ENCODE results near the gene ITPKC.
"Not testable (repeated sequence)": the region's sequence is repeated elsewhere in the genome, so short reads cannot be mapped to it uniquely, and the experiment has no call there.

ITPKC gene

DNA sequence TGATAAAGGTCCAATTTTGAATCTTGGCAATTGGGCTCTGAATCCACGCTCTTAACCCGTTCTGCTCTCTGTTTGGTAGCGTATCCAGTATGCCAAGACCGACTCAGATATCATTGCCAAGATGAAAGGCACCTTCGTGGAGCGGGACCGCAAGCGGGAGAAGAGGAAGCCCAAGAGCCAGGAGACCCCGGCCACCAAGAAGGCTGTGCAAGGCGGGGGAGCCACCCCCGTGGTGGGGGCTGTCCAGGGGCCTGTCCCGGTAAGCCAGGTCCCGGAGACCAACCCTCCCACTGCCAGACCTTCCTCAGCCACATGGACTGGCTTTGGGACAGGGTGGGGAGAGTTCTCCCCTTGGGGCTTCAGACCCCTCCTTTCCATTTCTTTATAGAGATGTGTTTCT lies 42.4 kb downstream of the ITPKC start:
- in situ Hi-C loops (cut with MboI; ENCODE audit: low sequenced_read_pairs), result no loop called here

DNA sequence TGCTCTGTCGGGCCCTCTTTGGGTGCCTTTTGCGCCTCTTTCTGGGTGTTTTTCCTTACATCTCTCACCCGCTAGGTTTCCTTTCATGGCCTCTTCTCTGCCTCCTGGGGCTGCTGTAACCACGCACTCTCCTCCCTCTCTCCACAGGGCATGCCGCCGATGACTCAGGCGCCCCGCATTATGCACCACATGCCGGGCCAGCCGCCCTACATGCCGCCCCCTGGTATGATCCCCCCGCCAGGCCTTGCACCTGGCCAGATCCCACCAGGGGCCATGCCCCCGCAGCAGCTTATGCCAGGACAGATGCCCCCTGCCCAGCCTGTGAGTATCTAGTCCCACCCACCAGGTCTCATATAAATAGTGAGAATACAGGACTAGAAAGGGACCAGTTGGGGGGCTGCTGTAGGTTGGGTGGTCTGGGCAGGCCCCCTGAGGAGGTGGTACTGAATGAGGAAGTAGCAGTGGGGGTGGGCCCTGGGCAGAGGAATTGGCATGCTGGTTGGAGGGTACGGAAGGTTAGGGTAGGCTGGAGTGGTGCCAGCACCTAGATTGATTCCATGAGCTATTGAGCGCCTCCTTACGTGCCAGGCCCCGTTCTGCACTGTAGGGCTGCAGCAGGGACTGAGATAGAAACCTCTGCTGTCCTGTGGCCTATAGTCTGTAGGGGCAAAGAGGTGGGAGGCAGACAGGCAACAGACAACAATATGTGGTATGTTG lies 46.0 kb downstream of the ITPKC start:
- in situ Hi-C loops (cut with MboI; ENCODE audit: low sequenced_read_pairs), result no loop called here

- in situ Hi-C loops (cut with MboI; ENCODE audit: low sequenced_read_pairs), result no loop called here
Observed at GRCh38 chr19:40763526-40763925, 46.6 kb downstream of the ITPKC start.

DNA sequence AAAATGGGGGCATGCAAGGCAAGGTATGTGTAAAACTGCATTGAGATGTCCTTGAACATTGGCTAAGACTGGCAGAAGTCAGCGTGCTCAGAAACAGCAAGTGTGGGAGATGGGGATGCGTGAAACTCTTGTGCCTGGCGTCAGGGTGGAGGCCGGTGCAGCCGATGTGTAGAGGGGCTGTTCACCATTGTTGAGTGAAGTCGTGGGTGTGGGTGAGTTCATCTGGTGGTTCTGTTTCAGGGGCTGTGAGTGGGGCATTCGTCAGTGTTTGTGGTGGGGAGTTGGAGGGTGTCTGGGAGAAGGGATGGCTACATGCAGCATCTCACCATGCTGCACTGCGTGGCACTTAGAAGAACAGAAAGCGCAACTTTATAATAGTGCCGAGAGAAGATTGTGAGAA lies 47.1 kb downstream of the ITPKC start:
- in situ Hi-C loops (cut with MboI; ENCODE audit: low sequenced_read_pairs), result no loop called here

- in situ Hi-C loops (cut with MboI; ENCODE audit: low sequenced_read_pairs), result not testable (repeated sequence)
Observed at GRCh38 chr19:40766385-40766784, 49.5 kb downstream of the ITPKC start.

GRCh38 chr19:40768869-40769268 lies 52.0 kb downstream of the ITPKC start:
- in situ Hi-C loops (cut with MboI; ENCODE audit: low sequenced_read_pairs), result no loop called here

DNA sequence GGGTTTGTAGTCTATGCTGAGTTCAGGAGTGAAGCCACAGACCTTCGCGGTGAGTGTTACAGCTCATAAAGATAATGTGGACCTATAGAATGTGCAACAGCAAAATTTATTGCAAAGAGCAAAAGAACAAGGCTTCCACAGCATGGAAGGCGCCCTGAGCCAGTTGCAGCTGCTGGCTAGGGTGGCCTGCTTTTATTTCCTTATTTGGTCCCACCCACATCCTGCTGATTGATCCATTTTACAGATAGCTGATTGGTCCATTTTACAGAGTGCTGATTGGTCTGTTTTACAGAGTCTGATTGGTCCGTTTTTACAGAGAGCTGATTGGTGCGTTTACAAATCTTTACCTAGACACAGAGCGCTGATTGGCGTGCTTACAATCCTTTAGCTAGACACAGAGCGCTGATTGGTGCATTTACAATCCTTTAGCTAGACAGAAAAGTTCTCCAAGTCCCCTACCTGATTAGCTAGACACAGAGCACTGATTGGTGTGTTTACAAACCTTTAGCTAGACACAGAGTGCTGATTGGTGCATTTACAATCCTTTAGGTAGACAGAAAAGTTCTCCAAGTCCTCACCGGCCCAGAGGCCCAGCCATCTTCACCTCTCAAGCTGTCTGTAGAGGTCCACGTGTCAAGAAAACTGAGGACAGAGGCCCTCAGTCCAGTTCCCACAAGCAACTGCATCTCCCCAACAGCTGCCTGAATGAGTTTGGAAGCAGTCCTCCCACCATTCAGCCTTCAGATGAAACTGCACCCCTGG lies 54.4 kb downstream of the ITPKC start:
- in situ Hi-C loops (cut with MboI; ENCODE audit: low sequenced_read_pairs), result not testable (repeated sequence)

DNA sequence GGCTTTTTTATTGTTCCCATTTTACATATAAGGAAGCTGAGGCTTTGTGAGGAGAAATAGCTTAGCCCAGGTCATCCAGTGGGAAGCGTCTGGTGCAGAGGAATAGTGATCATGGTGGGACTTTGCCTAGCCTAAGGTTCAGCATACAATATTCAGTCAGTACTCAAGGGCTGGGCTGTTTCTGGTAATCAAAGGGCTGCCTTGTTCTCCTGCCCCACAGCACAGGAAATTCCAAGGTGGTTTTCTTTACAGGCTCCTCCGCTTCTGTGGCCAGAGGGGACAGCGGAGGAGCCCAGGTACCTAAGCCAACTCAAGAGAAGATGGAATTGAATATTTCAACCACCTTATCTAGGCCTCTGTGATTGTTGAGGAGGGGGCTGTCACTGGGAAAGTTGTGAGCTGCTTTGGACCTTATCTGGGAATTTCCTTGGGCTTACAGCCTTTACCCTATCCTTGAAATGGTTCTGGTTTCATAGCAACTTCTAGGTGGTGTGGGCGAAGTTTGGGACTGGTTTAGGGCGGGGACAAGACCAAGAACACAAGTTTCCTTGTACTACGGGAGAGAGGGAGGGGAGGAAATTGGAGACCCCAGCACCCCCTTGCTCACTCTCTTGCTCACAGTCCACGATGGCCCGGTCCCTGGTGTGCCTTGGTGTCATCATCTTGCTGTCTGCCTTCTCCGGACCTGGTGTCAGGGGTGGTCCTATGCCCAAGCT lies 58.2 kb downstream of the ITPKC start, which contains the start of gene MIA:
MIA (plus strand) TSS at position 606 of the 716 bp plus-strand sequence; CDS start at position 628, 22 bp downstream.
- in situ Hi-C loops (cut with MboI; ENCODE audit: low sequenced_read_pairs), result no loop called here

- in situ Hi-C loops (cut with MboI; ENCODE audit: low sequenced_read_pairs), result no loop called here
Observed at GRCh38 chr19:40775632-40776022, 58.7 kb downstream of the ITPKC start.

DNA sequence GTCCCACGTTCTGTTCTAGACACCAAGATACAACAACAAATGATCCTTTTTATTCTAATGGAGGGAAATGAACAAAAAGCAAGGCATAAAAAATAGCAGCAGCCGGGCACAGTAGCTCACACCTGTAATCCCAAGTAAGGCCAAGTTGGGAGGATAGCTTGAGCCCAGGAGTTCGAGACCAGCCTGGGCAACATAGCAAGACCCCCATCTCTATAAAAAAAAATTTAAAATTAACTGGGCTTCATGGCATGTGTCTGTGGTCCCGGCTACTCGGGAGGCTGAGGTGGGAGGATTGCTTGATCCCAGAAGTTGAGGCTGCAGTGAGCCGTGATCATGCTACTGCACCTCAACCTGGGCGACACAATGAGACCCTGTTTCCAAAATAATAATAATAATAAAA lies 59.5 kb downstream of the ITPKC start:
- in situ Hi-C loops (cut with MboI; ENCODE audit: low sequenced_read_pairs), result no loop called here

DNA sequence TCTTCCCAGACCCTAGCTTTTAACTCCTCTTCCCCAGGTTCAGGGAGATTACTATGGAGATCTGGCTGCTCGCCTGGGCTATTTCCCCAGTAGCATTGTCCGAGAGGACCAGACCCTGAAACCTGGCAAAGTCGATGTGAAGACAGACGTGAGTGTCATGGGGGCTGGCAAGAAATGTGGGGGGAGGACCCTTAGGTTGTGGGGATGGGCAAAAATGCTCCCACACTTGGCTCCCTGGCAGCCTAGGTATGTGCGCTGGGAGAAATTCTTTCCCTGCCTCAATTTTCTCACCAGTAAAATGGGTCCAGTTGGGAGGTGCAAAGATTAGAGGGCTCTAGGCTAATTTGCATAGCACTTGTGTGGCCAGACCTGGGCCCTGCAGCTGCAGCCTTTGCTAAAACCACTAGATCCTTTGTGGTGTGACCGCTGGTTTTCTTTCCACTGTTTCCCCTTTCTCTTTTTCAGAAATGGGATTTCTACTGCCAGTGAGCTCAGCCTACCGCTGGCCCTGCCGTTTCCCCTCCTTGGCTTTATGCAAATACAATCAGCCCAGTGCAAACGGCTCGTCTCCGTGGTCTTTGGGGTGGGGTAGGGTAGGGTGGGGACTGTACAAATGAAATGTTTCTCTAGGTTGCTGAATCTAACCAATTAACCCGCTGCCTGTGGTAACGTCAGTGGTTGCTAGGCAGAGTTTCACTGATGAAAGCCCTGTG lies 60.2 kb downstream of the ITPKC start:
- in situ Hi-C loops (cut with MboI; ENCODE audit: low sequenced_read_pairs), result no loop called here

DNA sequence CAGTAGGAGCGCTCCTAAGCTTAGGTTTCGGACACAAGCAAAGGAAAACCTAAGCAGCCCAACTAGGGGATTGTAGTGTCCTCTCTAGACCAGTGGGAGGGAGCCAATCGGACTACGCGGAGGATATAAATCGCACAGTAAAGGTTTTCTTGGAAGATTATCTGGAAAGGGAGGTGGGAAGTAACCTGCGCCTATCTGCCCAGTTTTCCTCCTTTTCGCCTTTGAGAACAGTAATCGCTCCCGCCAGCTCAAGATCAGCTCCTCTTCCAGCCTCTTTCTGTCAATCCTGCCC lies 60.7 kb downstream of the ITPKC start:
- in situ Hi-C loops (cut with MboI; ENCODE audit: low sequenced_read_pairs), result no loop called here

DNA sequence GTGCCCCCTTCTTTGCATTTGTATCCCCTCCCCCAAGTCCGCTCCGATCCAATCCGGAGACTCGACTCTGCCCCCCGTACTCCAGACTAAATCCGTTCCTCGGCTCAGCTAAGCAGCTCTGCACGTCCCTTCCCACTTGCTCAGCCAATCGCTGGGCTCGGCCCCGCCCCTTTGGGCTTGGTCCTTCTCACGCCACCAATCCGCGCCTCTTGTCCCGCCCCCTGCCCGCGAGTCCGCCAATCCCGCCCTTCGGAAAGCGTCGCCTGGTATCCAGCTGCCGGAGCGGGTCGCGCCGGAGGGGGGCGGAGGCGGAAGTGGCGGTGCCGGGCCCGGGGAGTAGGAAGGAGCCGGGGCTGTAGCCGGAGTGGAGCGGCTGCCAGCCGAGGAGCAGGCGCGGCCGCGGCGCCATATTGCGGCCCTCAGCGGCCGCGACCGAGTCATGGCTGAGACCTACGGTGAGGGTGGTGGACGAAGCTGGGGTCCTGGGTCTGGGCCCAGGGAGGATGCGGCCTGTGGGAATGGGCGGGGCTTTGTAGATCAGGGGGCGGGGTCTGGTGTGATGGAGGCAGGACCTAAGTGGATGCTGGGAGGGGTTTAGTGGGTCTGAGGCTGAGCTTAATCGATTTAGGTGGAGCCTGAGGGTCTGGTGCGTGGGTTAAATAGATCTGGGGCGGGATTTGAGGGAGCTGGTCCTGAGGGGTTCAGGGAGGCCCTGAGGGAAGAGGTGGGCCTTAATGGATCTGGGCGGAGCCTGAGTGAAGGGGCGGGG lies 61.2 kb downstream of the ITPKC start, which contains the start of gene RAB4B:
RAB4B (plus strand) TSS at position 311 of the 769 bp plus-strand sequence; CDS start at position 440, 129 bp downstream.
- in situ Hi-C loops (cut with MboI; ENCODE audit: low sequenced_read_pairs), result no loop called here

DNA sequence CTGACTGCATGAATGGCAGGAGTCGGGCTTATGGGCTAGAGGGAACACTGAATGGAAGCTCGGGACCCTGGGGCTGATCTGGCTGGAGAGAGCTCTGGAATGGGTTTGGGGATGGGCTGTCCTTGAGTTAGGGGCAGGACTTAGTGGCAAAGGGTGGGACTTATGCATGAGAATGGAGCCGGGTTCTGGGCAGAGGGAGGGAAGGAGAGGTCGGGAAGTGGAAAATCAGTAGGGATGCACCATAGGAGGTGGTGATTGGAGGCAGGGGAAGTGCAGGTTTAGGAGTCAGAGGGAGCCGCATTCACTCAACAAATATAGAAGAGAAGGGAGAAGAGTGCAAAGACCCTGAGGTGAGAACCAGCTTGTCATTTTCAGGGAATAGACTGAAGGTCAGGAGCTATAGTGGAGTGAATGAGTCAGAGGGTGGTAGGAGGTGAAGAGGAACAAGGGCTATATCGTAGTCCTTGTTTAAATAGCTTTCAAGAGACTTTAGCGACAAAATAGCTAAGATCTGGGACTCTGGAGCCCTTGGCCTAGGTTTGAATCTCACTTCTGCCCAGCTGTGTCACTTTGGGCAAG lies 61.9 kb downstream of the ITPKC start:
- in situ Hi-C loops (cut with MboI; ENCODE audit: low sequenced_read_pairs), result no loop called here

- in situ Hi-C loops (cut with MboI; ENCODE audit: low sequenced_read_pairs), result no loop called here
Observed at GRCh38 chr19:40780582-40780981, 63.7 kb downstream of the ITPKC start.

GRCh38 chr19:40781140-40781539 lies 64.2 kb downstream of the ITPKC start:
- in situ Hi-C loops (cut with MboI; ENCODE audit: low sequenced_read_pairs), result no loop called here

GRCh38 chr19:40783711-40784110 lies 66.8 kb downstream of the ITPKC start:
- in situ Hi-C loops (cut with MboI; ENCODE audit: low sequenced_read_pairs), result no loop called here

DNA sequence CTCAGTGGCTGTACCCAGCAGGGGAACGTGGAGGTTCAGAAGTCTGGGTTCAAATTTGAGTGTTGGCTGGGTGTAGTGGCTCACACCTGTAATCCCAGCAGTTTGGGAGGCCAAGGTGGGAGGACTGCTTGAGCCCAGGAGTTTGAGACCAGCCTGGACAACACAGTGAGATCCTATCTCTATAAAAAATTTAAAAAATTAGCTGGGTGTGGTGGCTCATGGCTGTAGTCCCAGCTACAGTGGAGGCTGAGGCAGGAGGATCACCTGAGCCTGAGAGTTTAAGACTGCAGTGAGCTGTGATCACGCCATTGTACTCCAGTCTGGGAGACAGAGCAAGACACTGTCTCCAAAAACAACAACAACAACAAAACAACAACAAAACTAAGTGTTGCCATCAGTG lies 67.2 kb downstream of the ITPKC start:
- in situ Hi-C loops (cut with MboI; ENCODE audit: low sequenced_read_pairs), result not testable (repeated sequence)

- in situ Hi-C loops (cut with MboI; ENCODE audit: low sequenced_read_pairs), result no loop called here
Observed at GRCh38 chr19:40785526-40785925, 68.6 kb downstream of the ITPKC start.
